Common myeloid progenitor, CD34-positive (primary cell): ENCODE data around the gene EZH2.
A peak's percentile ranks its signal among the peaks of the same experiment; 100 is the strongest.

Source experiments
- CTCF ChIA-PET: fragments of 350-600 bp; sonication (Branson Sonifier 250); formaldehyde crosslinking; loops from one replicate; lab custom pipeline; 2021; ENCODE audit warnings: antibody characterized with exemption; lab: Charles Lee
- POLR2A ChIA-PET: fragments of 350-600 bp; sonication (Branson Sonifier 250); formaldehyde crosslinking; loops from one replicate; lab custom pipeline; 2021; ENCODE audit warnings: antibody characterized with exemption; lab: Charles Lee
- DNase-seq, 3 donors: peaks; one replicate each; pipeline versions ENCODE4 v3.0.0 to v3.0.0-alpha.2; 2013
- H3K27ac ChIP-seq, 2 experiments: 1 replicate in 1 of 2; 2 replicates in 1 of 2; pipeline ENCODE4 v1.7.0; 2013; ENCODE audit warnings: inconsistent platforms in 2 of 2, low read length in 2 of 2, mild to moderate bottlenecking in 2 of 2, low read depth in 1 of 2, moderate library complexity in 1 of 2; ENCODE audit not compliant: severe bottlenecking in 2 of 2, insufficient read depth in 1 of 2, poor library complexity in 1 of 2
- H3K27me3 ChIP-seq, 5 experiments: replicated peaks in 2 of 5; 1 replicate in 3 of 5; 2 replicates in 2 of 5; pipeline versions ENCODE4 v1.6.1 to v1.7.0; 2013; ENCODE audit warnings: low read length in 4 of 5, mild to moderate bottlenecking in 2 of 5, moderate library complexity in 2 of 5, inconsistent platforms in 1 of 5; ENCODE audit not compliant: insufficient read depth in 5 of 5, control insufficient read depth in 4 of 5
- H3K36me3 ChIP-seq, 4 experiments: 1 replicate in 2 of 4; 2 replicates in 2 of 4; pipeline versions ENCODE4 v1.6.1 to v1.7.0; 2013; ENCODE audit warnings: low read length in 3 of 4, control low read depth in 1 of 4, mild to moderate bottlenecking in 1 of 4; ENCODE audit not compliant: control insufficient read depth in 4 of 4, insufficient read depth in 4 of 4
- H3K4me1 ChIP-seq, 4 experiments: 1 replicate in 3 of 4; 2 replicates in 1 of 4; pipeline versions ENCODE4 v1.6.1 to v1.7.1; 2013; ENCODE audit warnings: low read length in 3 of 4, mild to moderate bottlenecking in 3 of 4, control low read depth in 1 of 4, inconsistent platforms in 1 of 4, moderate library complexity in 1 of 4; ENCODE audit not compliant: control insufficient read depth in 4 of 4, insufficient read depth in 4 of 4; ENCODE audit errors: control extremely low read depth in 1 of 4
- H3K4me3 ChIP-seq, 7 experiments: 1 replicate in 4 of 7; 2 replicates in 3 of 7; pipeline versions ENCODE4 v1.5.1 to v1.7.0; 2013; ENCODE audit warnings: mild to moderate bottlenecking in 7 of 7, low read length in 6 of 7, moderate library complexity in 6 of 7, inconsistent platforms in 2 of 7, low read depth in 2 of 7, control low read depth in 1 of 7; ENCODE audit not compliant: insufficient read depth in 4 of 7, control insufficient read depth in 1 of 7; ENCODE audit errors: extremely low read depth in 1 of 7
- H3K9me3 ChIP-seq, 5 experiments: 1 replicate in 4 of 5; 2 replicates in 1 of 5; pipeline versions ENCODE4 v1.6.1 to v1.7.1; 2013; ENCODE audit warnings: low read length in 4 of 5, mild to moderate bottlenecking in 2 of 5, inconsistent platforms in 1 of 5, low read depth in 1 of 5, moderate library complexity in 1 of 5; ENCODE audit not compliant: control insufficient read depth in 4 of 5, insufficient read depth in 2 of 5; ENCODE audit errors: control extremely low read depth in 1 of 5
- WGBS: methylation state at CpG from one replicate; pipeline ENCODE4 v1.1.5; 2013; ENCODE audit not compliant: insufficient coverage; 5-methylcytosine and 5-hydroxymethylcytosine counted together

The EZH2 gene

DNA sequence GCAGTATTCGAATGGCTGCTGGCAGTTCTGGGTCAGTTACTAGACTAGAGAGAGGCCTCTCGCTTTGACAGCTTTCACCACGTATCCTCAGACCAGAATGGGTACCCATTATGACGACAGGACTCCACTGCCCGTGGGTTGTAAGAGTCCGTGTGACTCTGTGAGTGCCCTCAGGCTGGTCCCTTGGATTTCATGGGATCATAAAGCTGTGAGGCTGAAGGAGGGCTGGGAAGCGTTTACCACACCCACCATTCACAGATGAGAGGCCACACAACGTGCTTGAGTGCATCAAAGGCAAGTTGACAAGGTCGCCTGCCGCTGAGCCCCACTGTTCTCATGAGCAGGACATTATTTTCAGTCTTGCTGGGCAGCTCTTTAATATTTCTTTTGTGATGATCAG is 87.2 kb downstream of the EZH2 start:
- H3K4me1 ChIP-seq, result no peaks in the 10 kb centered on the region
- CTCF ChIA-PET, result no interaction called here
- no peak overlapping the region for H3K4me3 ChIP-seq
- POLR2A ChIA-PET, result no interaction called here
- no peaks in the 10 kb centered on the region for H3K27me3 ChIP-seq
- no peak for DNase-seq
- WGBS, result 100% methylated on average over 9 of the region's 10 CpGs
- no peak overlapping the region for H3K27ac ChIP-seq
- H3K36me3 ChIP-seq, result peaks cover 25 to 90% (median 72%) of the 10 kb centered on the region in 4 experiments
- H3K9me3 ChIP-seq, result peaks cover 0 to 4% (median 0%) of the 10 kb centered on the region in 5 experiments

DNA sequence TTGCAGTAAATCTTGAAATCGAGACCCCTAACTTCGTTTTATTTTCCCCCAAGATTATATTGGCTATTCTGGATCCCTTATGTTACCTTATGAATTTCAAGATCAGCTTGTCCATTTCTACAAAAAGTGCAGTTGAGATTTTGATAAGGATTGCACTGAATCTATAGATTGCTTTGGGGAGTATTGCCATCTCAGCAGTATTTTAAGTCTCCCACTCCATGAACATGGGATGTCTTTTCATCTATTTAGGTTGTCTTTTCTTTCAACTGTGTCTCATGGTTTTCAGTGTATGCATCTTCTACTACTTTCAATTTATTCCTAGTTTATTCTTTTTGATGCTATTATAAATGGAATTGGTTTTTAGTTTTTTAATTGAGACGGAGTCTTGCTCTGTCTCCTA is 89.6 kb downstream of the EZH2 start:
- Histone ChIP-seq H3K4me1 (no peaks in the 10 kb centered on the region), H3K36me3 (peaks cover 32 to 90% (median 66%) of the 10 kb centered on the region in 4 experiments), H3K4me3 (no peak overlapping the region), H3K9me3 (peaks cover 0 to 4% (median 0%) of the 10 kb centered on the region in 5 experiments), H3K27me3 (no peaks in the 10 kb centered on the region), H3K27ac (no peak overlapping the region)
- ChIA-PET CTCF (no interaction called here), POLR2A (no interaction called here)
- no peak for DNase-seq
- 90% methylated on average over 2 of the region's 3 CpGs for whole genome bisulfite sequencing

DNA sequence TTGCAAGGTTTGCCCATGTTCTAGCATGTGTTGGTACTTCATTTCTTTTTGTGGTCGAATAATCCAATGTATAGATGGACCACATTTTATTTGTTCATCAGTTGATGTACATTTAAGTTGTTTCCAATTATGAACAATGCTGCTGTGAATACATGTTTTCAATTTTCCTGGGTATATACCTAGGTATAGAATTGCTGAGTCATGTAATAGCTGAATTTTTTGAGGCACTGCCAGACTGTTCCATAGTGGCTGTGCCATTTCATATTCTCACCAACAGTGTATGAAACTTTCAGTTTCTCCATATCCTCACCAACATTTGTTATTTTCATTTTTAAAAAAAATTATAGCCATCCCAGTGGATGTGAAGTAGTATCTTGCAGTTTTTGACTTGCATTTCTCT is 90.5 kb downstream of the EZH2 start:
- ChIA-PET POLR2A (no interaction called here), CTCF (interaction anchor here (1.0 to 1.1 kb wide), 3 partner anchors 12 to 170 kb away, joined by 3 to 4 read pairs (median 4); no protein-coding TSS in a partner anchor)
- no peak overlapping the region for H3K27ac ChIP-seq
- H3K4me1 ChIP-seq, result no peaks in the 10 kb centered on the region
- no peaks in the 10 kb centered on the region for H3K27me3 ChIP-seq
- peaks cover 31 to 90% (median 64%) of the 10 kb centered on the region in 4 experiments for H3K36me3 ChIP-seq
- no peak overlapping the region for H3K4me3 ChIP-seq
- whole genome bisulfite sequencing, result 83% methylated on average over 1 of the region's 1 CpG
- peaks cover 0 to under 1% (median 0%) of the 10 kb centered on the region in 5 experiments for H3K9me3 ChIP-seq
- DNase-seq, result no peak

DNA sequence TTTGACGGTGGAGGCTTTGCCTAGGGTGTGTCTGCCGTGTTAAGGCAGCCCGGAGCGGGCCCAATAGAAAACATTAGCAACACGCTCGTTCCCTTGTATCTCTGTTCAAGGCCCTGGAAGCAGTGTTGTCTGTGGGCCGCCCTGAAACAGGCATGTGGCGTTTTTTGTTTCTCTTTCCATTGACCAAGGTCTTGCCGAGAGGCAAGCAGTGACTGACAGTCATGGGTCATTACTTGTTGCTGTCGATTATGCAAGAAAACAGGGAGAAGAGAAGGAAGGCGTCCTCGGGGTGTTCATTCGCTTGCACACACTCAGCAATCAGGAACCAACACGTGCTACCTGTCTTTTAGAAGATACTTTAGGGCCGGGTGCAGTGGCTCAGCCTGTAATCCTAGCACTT is 92.5 kb downstream of the EZH2 start:
- Histone ChIP-seq H3K27me3 (no peaks in the 10 kb centered on the region), H3K9me3 (no peaks in the 10 kb centered on the region), H3K36me3 (peaks cover 33 to 89% (median 64%) of the 10 kb centered on the region in 4 experiments), H3K27ac (no peak overlapping the region), H3K4me1 (no peaks in the 10 kb centered on the region), H3K4me3 (no peak overlapping the region)
- over 99% methylated on average over 15 of the region's 15 CpGs for WGBS
- DNase-seq, result no peak
- ChIA-PET CTCF (no interaction called here), POLR2A (no interaction called here)

DNA sequence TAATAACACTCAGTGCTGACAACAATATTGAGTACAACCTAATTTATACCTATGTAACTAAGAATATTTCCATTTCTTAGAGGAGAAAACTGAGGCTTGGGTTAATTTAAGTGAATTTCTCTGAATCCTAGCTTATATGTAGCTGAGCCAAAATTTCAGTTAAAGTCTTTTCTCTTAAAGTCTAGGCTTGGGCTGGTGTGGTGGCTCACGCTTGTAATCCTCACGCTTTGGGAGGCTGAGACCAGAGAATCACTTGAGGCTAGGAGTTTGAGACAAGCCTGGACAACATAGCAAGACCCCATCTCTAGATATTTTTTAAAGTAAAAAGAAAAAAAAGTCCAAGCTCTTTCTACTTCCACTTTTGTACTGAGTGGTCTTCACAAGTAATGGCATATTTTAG is 93.2 kb downstream of the EZH2 start:
- Histone ChIP-seq H3K4me1 (no peaks in the 10 kb centered on the region), H3K27ac (no peak overlapping the region), H3K9me3 (no peaks in the 10 kb centered on the region), H3K4me3 (no peak overlapping the region), H3K36me3 (peaks cover 35 to 88% (median 63%) of the 10 kb centered on the region in 4 experiments), H3K27me3 (no peaks in the 10 kb centered on the region)
- POLR2A ChIA-PET, result no interaction called here
- DNase-seq, result no peak
- WGBS, result no CpG with 5 or more reads among the region's 2 CpGs
- CTCF ChIA-PET, result interaction anchor here (1.2 kb wide), 1 partner anchor 16 kb away, joined by 3 read pairs; no protein-coding TSS in a partner anchor

DNA sequence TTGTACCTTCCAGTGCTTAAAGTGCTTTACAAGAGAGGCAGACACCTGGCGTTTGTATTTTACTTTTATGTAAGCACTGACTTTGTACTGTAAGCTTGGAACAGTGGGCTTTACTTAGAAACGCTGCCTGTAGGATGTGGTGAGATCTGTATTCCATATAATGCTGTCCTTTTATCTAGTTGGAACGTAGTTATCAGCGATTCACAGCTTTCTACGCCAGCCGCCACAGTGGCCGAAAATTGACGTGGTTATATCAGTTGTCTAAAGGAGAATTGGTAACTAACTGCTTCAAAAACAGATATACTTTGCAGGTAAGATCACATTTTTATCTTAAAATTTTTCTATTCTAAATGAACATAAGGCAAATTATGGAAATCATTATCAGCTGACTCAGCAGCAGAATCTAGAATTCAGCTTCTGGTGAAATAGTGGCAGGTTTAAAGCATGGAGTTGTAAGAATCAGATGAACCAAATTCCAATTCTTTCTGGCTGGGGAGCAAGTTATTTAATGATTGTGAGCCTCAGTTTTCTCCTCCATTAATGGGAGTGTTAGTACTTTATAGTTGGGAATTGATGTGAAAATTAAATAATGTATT is 93.9 kb downstream of the EZH2 start:
- DNase-seq, result peak in 2 of 3 donors; percentile 19 to 32
- H3K4me1 ChIP-seq, result no peaks in the 10 kb centered on the region
- no peak overlapping the region for H3K4me3 ChIP-seq
- no peak overlapping the region for H3K27ac ChIP-seq
- H3K36me3 ChIP-seq, result peaks cover 37 to 90% (median 63%) of the 10 kb centered on the region in 4 experiments
- CTCF ChIA-PET, result interaction anchor here (0.6 to 1.2 kb wide), 2 partner anchors 15 to 58 kb away, joined by 3 read pairs; no protein-coding TSS in a partner anchor
- POLR2A ChIA-PET, result no interaction called here
- no CpG with 5 or more reads among the region's 8 CpGs for WGBS
- no peaks in the 10 kb centered on the region for H3K27me3 ChIP-seq
- H3K9me3 ChIP-seq, result no peaks in the 10 kb centered on the region

DNA sequence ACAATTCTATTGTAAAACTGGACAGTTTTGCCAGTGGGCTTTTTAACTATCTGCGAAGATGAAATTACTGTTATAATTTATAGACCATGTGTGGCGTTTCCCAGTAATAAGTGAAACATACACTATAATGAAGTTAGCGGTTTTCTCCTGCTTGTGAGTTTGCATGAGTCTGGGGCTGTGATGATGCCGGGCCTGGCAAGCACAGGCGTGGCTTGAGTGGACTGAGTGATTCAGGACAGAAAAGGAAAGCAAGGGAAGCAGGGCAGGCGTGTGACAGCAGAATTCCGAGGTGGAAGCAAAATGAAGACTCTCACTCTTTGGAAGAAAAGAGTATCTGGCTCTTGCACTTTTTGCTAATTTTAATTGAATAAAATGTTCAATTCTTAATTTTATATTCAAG is 94.9 kb downstream of the EZH2 start:
- POLR2A ChIA-PET, result no interaction called here

More for the DNA sequence above, 94.9 kb downstream of the EZH2 start:
- H3K9me3 ChIP-seq, result no peaks in the 10 kb centered on the region
- H3K27ac ChIP-seq, result no peak overlapping the region
- H3K4me1 ChIP-seq, result no peaks in the 10 kb centered on the region
- DNase-seq, result no peak
- CTCF ChIA-PET, result no interaction called here
- H3K36me3 ChIP-seq, result peaks cover 31 to 92% (median 62%) of the 10 kb centered on the region in 4 experiments
- 95% methylated on average over 4 of the region's 7 CpGs for WGBS
- H3K4me3 ChIP-seq, result no peak overlapping the region
- no peaks in the 10 kb centered on the region for H3K27me3 ChIP-seq
